ENCODE results near the gene NOS1. TPM values are rescaled to one million over a fixed set of nuclear protein-coding genes. Genes with fewer than 3 reads are reported as not detected.

The NOS1 gene
- total RNA-seq, 1 donor from 2014 or later = 0.11 TPM

- Histone ChIP-seq H3K9me3 (ENCODE audit: low read depth) (no peaks in the 10 kb centered on the region), H3K4me2 (no peak overlapping the region), H3K79me2 (ENCODE audit: low read depth) (no peaks in the 10 kb centered on the region), H3F3A (ENCODE audit: low read depth) (no peaks in the 10 kb centered on the region), H3K27me3 (no peaks in the 10 kb centered on the region), H3K4me3 (no peak overlapping the region), H2AFZ (replicated peaks) (no peak overlapping the region), H3K36me3 (no peaks in the 10 kb centered on the region), H3K9ac (no peak overlapping the region), H3K4me1 (peaks cover 10% of the 10 kb centered on the region), H3K27ac (no peak overlapping the region), H4K20me1 (ENCODE audit: low read depth) (no peaks in the 10 kb centered on the region)
- TF ChIP-seq EZH2 (IDR thresholded peaks at IDR 0.05) = no peak
- no peak for TF ChIP-seq CTCF (IDR thresholded peaks at IDR 0.05)
- TF ChIP-seq EZH2phosphoT487 (IDR thresholded peaks at IDR 0.05) = no peak
- Mint-ChIP-seq H3K27ac (no peak overlapping the region), H3K36me3 (no peaks in the 10 kb centered on the region), H3K9me3 (peaks cover 4% of the 10 kb centered on the region), H3K27me3 (ENCODE audit: insufficient read depth, low read depth) (peaks cover 6% of the 10 kb centered on the region), H3K4me1 (peaks cover 10% of the 10 kb centered on the region), H3K4me3 (no peak overlapping the region)
- no peak for DNase-seq (ENCODE audit: low spot score)
These were observed 43.5 kb upstream of the NOS1 start for GRCh38 chr12:117404940-117405339.

GRCh38 chr12:117404203-117404853, 42.9 kb upstream of the NOS1 start:
- Mint-ChIP-seq H3K36me3 (no peaks in the 10 kb centered on the region), H3K27me3 (ENCODE audit: insufficient read depth, low read depth) (peaks cover 6% of the 10 kb centered on the region), H3K4me3 (no peak overlapping the region), H3K4me1 (peaks cover 10% of the 10 kb centered on the region), H3K27ac (no peak overlapping the region), H3K9me3 (peaks cover 4% of the 10 kb centered on the region)
- Histone ChIP-seq H3K4me3 (no peak overlapping the region), H3F3A (ENCODE audit: low read depth) (no peaks in the 10 kb centered on the region), H2AFZ (replicated peaks) (no peak overlapping the region), H3K27ac (no peak overlapping the region), H3K9me3 (ENCODE audit: low read depth) (no peaks in the 10 kb centered on the region), H4K20me1 (ENCODE audit: low read depth) (no peaks in the 10 kb centered on the region), H3K4me2 (no peak overlapping the region), H3K79me2 (ENCODE audit: low read depth) (no peaks in the 10 kb centered on the region), H3K4me1 (peaks cover 10% of the 10 kb centered on the region), H3K27me3 (no peaks in the 10 kb centered on the region), H3K9ac (no peak overlapping the region), H3K36me3 (no peaks in the 10 kb centered on the region)
- no peak for DNase-seq (ENCODE audit: low spot score)
- no peak for TF ChIP-seq EZH2 (IDR thresholded peaks at IDR 0.05)
- no peak for TF ChIP-seq CTCF (IDR thresholded peaks at IDR 0.05)
- no peak for TF ChIP-seq EZH2phosphoT487 (IDR thresholded peaks at IDR 0.05)

- TF ChIP-seq EZH2 (IDR thresholded peaks at IDR 0.05) = no peak
- TF ChIP-seq EZH2phosphoT487 (IDR thresholded peaks at IDR 0.05) = no peak
- no peak for TF ChIP-seq CTCF (IDR thresholded peaks at IDR 0.05)
- Mint-ChIP-seq H3K27ac (no peak overlapping the region), H3K27me3 (ENCODE audit: insufficient read depth, low read depth) (peaks cover 10% of the 10 kb centered on the region), H3K4me3 (no peak overlapping the region), H3K36me3 (no peaks in the 10 kb centered on the region), H3K4me1 (peaks cover 10% of the 10 kb centered on the region), H3K9me3 (peaks cover 8% of the 10 kb centered on the region)
- H3K4me2 ChIP-seq = no peak overlapping the region
- H3K27me3 ChIP-seq = no peaks in the 10 kb centered on the region
- H4K20me1 ChIP-seq (ENCODE audit: low read depth) = no peaks in the 10 kb centered on the region
- no peak overlapping the region for H2AFZ ChIP-seq (replicated peaks)
- DNase-seq (ENCODE audit: low spot score) = no peak
- H3K4me1 ChIP-seq = peaks cover 10% of the 10 kb centered on the region
- no peaks in the 10 kb centered on the region for H3K36me3 ChIP-seq
- no peak overlapping the region for H3K4me3 ChIP-seq
- no peaks in the 10 kb centered on the region for H3F3A ChIP-seq (ENCODE audit: low read depth)
- no peak overlapping the region for H3K27ac ChIP-seq
- no peaks in the 10 kb centered on the region for H3K9me3 ChIP-seq (ENCODE audit: low read depth)
- H3K79me2 ChIP-seq (ENCODE audit: low read depth) = no peaks in the 10 kb centered on the region
- H3K9ac ChIP-seq = no peak overlapping the region
These were observed 42.2 kb upstream of the NOS1 start for GRCh38 chr12:117403586-117404139.
